Stimulated activated naive CD8-positive, alpha-beta T cell treated with anti-CD3 and anti-CD28 coated beads, Interleukin-15, Interleukin-2, amounts not matched to agents 100 ng/mL and 50 ng/mL, for 24 hours (primary cell): ENCODE data around the gene RERE.
A peak's percentile ranks its signal among the peaks of the same experiment; 100 is the strongest.

ENCODE experiments used
- H3K27ac Mint-ChIP-seq: one replicate; pipeline ENCODE4 v1.8.0; 2021; ENCODE audit warnings: mild to moderate bottlenecking, mixed read lengths
- H3K27me3 Mint-ChIP-seq: one replicate; pipeline ENCODE4 v1.8.0; 2021; ENCODE audit warnings: mixed read lengths
- H3K36me3 Mint-ChIP-seq: one replicate; pipeline ENCODE4 v1.8.0; 2021; ENCODE audit warnings: low read depth, mixed read lengths
- H3K4me1 Mint-ChIP-seq: one replicate; pipeline ENCODE4 v1.8.0; 2021; ENCODE audit warnings: low read depth, mixed read lengths
- H3K4me3 Mint-ChIP-seq: one replicate; pipeline ENCODE4 v1.8.0; 2021; ENCODE audit warnings: mild to moderate bottlenecking, mixed read lengths
- H3K9me3 Mint-ChIP-seq: one replicate; pipeline ENCODE4 v1.8.0; 2021; ENCODE audit warnings: mixed read lengths

RERE gene

GRCh38 chr1:8323706-8324105 is 493.7 kb downstream of the RERE start:
- H3K27ac Mint-ChIP-seq: no peak overlapping the region
- peaks cover 4% of the 10 kb centered on the region for H3K9me3 Mint-ChIP-seq
- H3K4me1 Mint-ChIP-seq: peaks cover 4% of the 10 kb centered on the region
- no peak overlapping the region for H3K4me3 Mint-ChIP-seq
- peaks cover 6% of the 10 kb centered on the region for H3K27me3 Mint-ChIP-seq
- no peaks in the 10 kb centered on the region for H3K36me3 Mint-ChIP-seq

- peak overlapping the region; percentile 81 for H3K27ac Mint-ChIP-seq
- H3K36me3 Mint-ChIP-seq: no peaks in the 10 kb centered on the region
- H3K4me1 Mint-ChIP-seq: peaks cover 8% of the 10 kb centered on the region
- H3K4me3 Mint-ChIP-seq: no peak overlapping the region
- peaks cover 9% of the 10 kb centered on the region for H3K27me3 Mint-ChIP-seq
- peaks cover 4% of the 10 kb centered on the region for H3K9me3 Mint-ChIP-seq
Observed at GRCh38 chr1:8321612-8322011, 495.8 kb downstream of the RERE start.

- Mint-ChIP-seq H3K27ac (no peak overlapping the region), H3K27me3 (peaks cover 30% of the 10 kb centered on the region), H3K36me3 (no peaks in the 10 kb centered on the region), H3K4me1 (peaks cover 13% of the 10 kb centered on the region), H3K9me3 (peaks cover 4% of the 10 kb centered on the region), H3K4me3 (peak overlapping the region; percentile 48)
Observed at GRCh38 chr1:8318436-8318835, 499.0 kb downstream of the RERE start.

GRCh38 chr1:8317647-8318381 is 499.6 kb downstream of the RERE start, which contains the start of gene SLC45A1:
Gene SLC45A1, plus strand, starts transcription at chr1:8318114. Its CDS starts 6,216 bp downstream, at chr1:8324330.
- Mint-ChIP-seq H3K4me3 (peak within 1 kb of the TSS; percentile 71), H3K27me3 (peaks cover 34% of the 10 kb centered on the region), H3K27ac (no peak within 1 kb of the TSS), H3K4me1 (peaks cover 13% of the 10 kb centered on the region), H3K36me3 (no peaks in the 10 kb centered on the region), H3K9me3 (peaks cover 4% of the 10 kb centered on the region)

GRCh38 chr1:8315573-8316475 is 501.6 kb downstream of the RERE start:
- H3K4me1 Mint-ChIP-seq: peaks cover 9% of the 10 kb centered on the region
- H3K36me3 Mint-ChIP-seq: no peaks in the 10 kb centered on the region
- no peak overlapping the region for H3K4me3 Mint-ChIP-seq
- no peaks in the 10 kb centered on the region for H3K9me3 Mint-ChIP-seq
- H3K27me3 Mint-ChIP-seq: peaks cover 34% of the 10 kb centered on the region
- H3K27ac Mint-ChIP-seq: no peak overlapping the region

GRCh38 chr1:8314346-8315280 is 502.8 kb downstream of the RERE start:
- Mint-ChIP-seq H3K27me3 (peaks cover 34% of the 10 kb centered on the region), H3K36me3 (no peaks in the 10 kb centered on the region), H3K27ac (no peak overlapping the region), H3K4me3 (no peak overlapping the region), H3K4me1 (peaks cover 9% of the 10 kb centered on the region), H3K9me3 (no peaks in the 10 kb centered on the region)

GRCh38 chr1:8313231-8313630 is 504.2 kb downstream of the RERE start:
- peaks cover 25% of the 10 kb centered on the region for H3K27me3 Mint-ChIP-seq
- H3K27ac Mint-ChIP-seq: no peak overlapping the region
- H3K4me3 Mint-ChIP-seq: no peak overlapping the region
- H3K36me3 Mint-ChIP-seq: no peaks in the 10 kb centered on the region
- no peaks in the 10 kb centered on the region for H3K9me3 Mint-ChIP-seq
- peaks cover 9% of the 10 kb centered on the region for H3K4me1 Mint-ChIP-seq

GRCh38 chr1:8312235-8313218 is 504.9 kb downstream of the RERE start:
- no peaks in the 10 kb centered on the region for H3K9me3 Mint-ChIP-seq
- peaks cover 25% of the 10 kb centered on the region for H3K27me3 Mint-ChIP-seq
- no peak overlapping the region for H3K4me3 Mint-ChIP-seq
- peaks cover 7% of the 10 kb centered on the region for H3K4me1 Mint-ChIP-seq
- H3K27ac Mint-ChIP-seq: no peak overlapping the region
- no peaks in the 10 kb centered on the region for H3K36me3 Mint-ChIP-seq

- no peak overlapping the region for H3K4me3 Mint-ChIP-seq
- peaks cover 23% of the 10 kb centered on the region for H3K27me3 Mint-ChIP-seq
- H3K36me3 Mint-ChIP-seq: no peaks in the 10 kb centered on the region
- no peak overlapping the region for H3K27ac Mint-ChIP-seq
- no peaks in the 10 kb centered on the region for H3K9me3 Mint-ChIP-seq
- H3K4me1 Mint-ChIP-seq: peaks cover 5% of the 10 kb centered on the region
Observed at GRCh38 chr1:8311068-8311718, 506.2 kb downstream of the RERE start.

GRCh38 chr1:8307628-8308027 is 509.8 kb downstream of the RERE start:
- H3K4me1 Mint-ChIP-seq: no peaks in the 10 kb centered on the region
- H3K9me3 Mint-ChIP-seq: no peaks in the 10 kb centered on the region
- H3K27ac Mint-ChIP-seq: no peak overlapping the region
- no peaks in the 10 kb centered on the region for H3K36me3 Mint-ChIP-seq
- H3K27me3 Mint-ChIP-seq: peaks cover 5% of the 10 kb centered on the region
- H3K4me3 Mint-ChIP-seq: no peak overlapping the region

- no peaks in the 10 kb centered on the region for H3K36me3 Mint-ChIP-seq
- H3K9me3 Mint-ChIP-seq: no peaks in the 10 kb centered on the region
- no peak overlapping the region for H3K4me3 Mint-ChIP-seq
- no peaks in the 10 kb centered on the region for H3K4me1 Mint-ChIP-seq
- H3K27me3 Mint-ChIP-seq: peaks cover 12% of the 10 kb centered on the region
- no peak overlapping the region for H3K27ac Mint-ChIP-seq
Observed at GRCh38 chr1:8303876-8304275, 513.6 kb downstream of the RERE start.

- Mint-ChIP-seq H3K4me1 (no peaks in the 10 kb centered on the region), H3K27ac (no peak overlapping the region), H3K36me3 (no peaks in the 10 kb centered on the region), H3K9me3 (no peaks in the 10 kb centered on the region), H3K4me3 (no peak overlapping the region), H3K27me3 (peaks cover 15% of the 10 kb centered on the region)
Observed at GRCh38 chr1:8303141-8303540, 514.3 kb downstream of the RERE start.
